Measurements from ENCODE around the gene ITGB4.

GRCh38 chr17:75795820-75796607, 74.8 kb downstream of the ITGB4 start:
- TF ChIP-seq TAF1 (IDR thresholded peaks at IDR 0.05; ENCODE audit: low read depth) (no peak), CREB1 (IDR thresholded peaks at IDR 0.05; ENCODE audit: low read depth) (no peak), RAD21 (IDR thresholded peaks at IDR 0.05; ENCODE audit: low read depth) (no peak), EP300 (IDR thresholded peaks at IDR 0.05; ENCODE audit: borderline replicate concordance) (no peak), YY1 (IDR thresholded peaks at IDR 0.05; ENCODE audit: low read depth) (no peak), TCF12 (IDR thresholded peaks at IDR 0.05; ENCODE audit: low read depth) (no peak), TEAD4 (IDR thresholded peaks at IDR 0.05) (no peak), EGR1 (IDR thresholded peaks at IDR 0.05) (no peak), NFIC (IDR thresholded peaks at IDR 0.05) (no peak), CEBPB (IDR thresholded peaks at IDR 0.05) (no peak), FOXM1 (IDR thresholded peaks at IDR 0.05; ENCODE audit: borderline replicate concordance, low read depth) (no peak), USF1 (IDR thresholded peaks at IDR 0.05) (no peak)
- TF ChIP-seq, protein P1, sequence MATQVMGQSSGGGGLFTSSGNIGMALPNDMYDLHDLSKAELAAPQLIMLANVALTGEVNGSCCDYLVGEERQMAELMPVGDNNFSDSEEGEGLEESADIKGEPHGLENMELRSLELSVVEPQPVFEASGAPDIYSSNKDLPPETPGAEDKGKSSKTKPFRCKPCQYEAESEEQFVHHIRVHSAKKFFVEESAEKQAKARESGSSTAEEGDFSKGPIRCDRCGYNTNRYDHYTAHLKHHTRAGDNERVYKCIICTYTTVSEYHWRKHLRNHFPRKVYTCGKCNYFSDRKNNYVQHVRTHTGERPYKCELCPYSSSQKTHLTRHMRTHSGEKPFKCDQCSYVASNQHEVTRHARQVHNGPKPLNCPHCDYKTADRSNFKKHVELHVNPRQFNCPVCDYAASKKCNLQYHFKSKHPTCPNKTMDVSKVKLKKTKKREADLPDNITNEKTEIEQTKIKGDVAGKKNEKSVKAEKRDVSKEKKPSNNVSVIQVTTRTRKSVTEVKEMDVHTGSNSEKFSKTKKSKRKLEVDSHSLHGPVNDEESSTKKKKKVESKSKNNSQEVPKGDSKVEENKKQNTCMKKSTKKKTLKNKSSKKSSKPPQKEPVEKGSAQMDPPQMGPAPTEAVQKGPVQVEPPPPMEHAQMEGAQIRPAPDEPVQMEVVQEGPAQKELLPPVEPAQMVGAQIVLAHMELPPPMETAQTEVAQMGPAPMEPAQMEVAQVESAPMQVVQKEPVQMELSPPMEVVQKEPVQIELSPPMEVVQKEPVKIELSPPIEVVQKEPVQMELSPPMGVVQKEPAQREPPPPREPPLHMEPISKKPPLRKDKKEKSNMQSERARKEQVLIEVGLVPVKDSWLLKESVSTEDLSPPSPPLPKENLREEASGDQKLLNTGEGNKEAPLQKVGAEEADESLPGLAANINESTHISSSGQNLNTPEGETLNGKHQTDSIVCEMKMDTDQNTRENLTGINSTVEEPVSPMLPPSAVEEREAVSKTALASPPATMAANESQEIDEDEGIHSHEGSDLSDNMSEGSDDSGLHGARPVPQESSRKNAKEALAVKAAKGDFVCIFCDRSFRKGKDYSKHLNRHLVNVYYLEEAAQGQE (IDR thresholded peaks at IDR 0.05; ENCODE audit: low read depth): no peak
- TF ChIP-seq, protein P2, sequence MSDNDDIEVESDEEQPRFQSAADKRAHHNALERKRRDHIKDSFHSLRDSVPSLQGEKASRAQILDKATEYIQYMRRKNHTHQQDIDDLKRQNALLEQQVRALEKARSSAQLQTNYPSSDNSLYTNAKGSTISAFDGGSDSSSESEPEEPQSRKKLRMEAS (IDR thresholded peaks at IDR 0.05): no peak

All from Ishikawa (cell line).